ENCODE measurements around the gene DNAJC12.

DNAJC12 gene

GRCh38 chr10:67858971-67859370 is 21.0 kb upstream of the DNAJC12 start:
- no peak for TF ChIP-seq CTCF (IDR thresholded peaks at IDR 0.05; ENCODE audit: control extremely low read depth, extremely low read depth, low read depth, missing control alignments)
- CTCF ChIA-PET, result interaction anchor here (1.9 to 10.3 kb wide), 2 partner anchors 295 to 444 kb away, joined by 7 to 202 read pairs; no protein-coding TSS in a partner anchor
- POLR2A ChIA-PET, result no interaction called here
- DNase-seq (ENCODE audit: extremely low spot score), result no peak

- CTCF ChIA-PET, result interaction anchor here (4.0 to 10.3 kb wide), 2 partner anchors 300 to 360 kb away, joined by 25 to 202 read pairs; no protein-coding TSS in a partner anchor
- POLR2A ChIA-PET, result no interaction called here
- TF ChIP-seq CTCF (IDR thresholded peaks at IDR 0.05; ENCODE audit: control extremely low read depth, extremely low read depth, low read depth, missing control alignments), result no peak
Observed at GRCh38 chr10:67853512-67853911, 15.5 kb upstream of the DNAJC12 start.

DNA sequence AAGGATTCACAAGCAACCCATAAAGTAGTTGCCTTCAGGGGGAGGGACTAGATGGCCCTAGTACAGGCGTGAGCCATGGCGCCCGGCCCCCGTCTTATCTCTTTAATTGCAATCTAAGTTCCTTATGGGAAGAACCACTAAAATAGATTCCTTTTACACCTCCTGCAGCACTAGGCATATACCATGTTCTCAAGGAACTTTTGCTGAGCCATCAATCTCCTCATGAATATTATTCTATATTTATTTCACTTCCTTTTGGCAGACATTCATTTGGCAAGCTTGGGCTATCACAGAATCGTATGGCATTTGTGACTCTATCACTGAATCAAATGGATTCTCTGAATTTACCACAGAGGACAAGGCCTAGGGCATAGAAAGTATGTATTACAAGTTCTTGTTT is 14.8 kb upstream of the DNAJC12 start:
- TF ChIP-seq CTCF (IDR thresholded peaks at IDR 0.05; ENCODE audit: control extremely low read depth, extremely low read depth, low read depth, missing control alignments), result no peak
- POLR2A ChIA-PET, result no interaction called here
- DNase-seq (ENCODE audit: extremely low spot score), result no peak
- CTCF ChIA-PET, result interaction anchor here (1.5 to 10.3 kb wide), 2 partner anchors 301 to 303 kb away, joined by 6 to 202 read pairs; no protein-coding TSS in a partner anchor

More at GRCh38 chr10:67853512-67853911, 15.5 kb upstream of the DNAJC12 start:
- no peak for DNase-seq (ENCODE audit: extremely low spot score)

DNA sequence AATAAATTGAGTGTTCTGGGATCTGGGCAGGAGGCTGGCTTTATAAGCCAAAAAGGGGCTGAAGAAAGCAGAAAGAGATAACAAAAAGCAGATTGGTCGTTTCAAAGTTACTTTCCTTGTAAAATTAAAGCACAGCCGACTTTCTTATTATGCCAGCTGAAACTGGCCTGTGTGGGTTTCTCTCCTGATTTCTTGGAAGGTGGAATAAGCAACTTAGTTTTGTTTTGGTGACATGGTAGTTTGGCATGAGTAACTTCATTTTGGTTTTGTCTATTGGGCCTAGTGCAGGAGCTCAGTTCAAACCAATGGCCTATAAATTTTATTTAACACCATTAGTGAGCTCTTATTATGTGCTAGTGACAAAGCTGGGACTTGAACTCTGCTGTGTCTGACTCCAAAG is 13.2 kb upstream of the DNAJC12 start:
- DNase-seq (ENCODE audit: extremely low spot score), result no peak
- ChIA-PET CTCF (interaction anchor here (1.5 to 2.5 kb wide), 6 partner anchors 63 to 451 kb away, joined by 4 to 11 read pairs (median 6); no protein-coding TSS in a partner anchor), POLR2A (no interaction called here)
- no peak for TF ChIP-seq CTCF (IDR thresholded peaks at IDR 0.05; ENCODE audit: control extremely low read depth, extremely low read depth, low read depth, missing control alignments)

DNA sequence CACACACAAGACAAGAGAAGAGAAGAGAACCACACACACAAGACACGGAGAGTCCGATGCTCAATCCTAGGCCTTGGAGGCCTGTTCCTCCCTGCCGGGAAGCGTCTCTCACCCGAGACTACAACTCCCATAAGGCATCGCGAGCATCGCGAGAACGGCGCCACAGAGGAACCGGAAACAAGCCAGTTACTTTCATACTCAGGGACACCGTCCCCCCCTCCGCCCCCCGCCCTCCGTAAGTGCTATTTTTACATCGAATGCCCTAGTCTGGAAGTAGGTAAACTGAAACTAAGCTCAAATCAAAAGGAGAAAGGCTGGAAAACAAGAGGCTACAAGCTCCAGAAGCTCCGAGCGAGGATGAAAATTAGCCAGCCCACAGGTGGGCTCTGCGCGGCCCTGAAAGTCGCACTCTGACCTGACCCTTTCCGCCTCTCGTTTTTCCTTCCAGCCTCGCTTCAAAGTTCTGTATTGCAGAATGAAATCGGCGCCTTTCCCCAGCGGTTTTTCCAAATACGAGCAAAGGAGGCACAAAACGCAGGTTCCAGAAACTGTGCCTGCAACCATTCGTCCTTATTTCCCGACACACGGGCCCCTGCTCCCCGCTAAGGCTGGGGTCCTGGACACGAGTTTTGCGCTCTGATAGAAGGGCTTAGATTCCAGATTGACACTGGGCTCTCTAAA is 11.5 kb upstream of the DNAJC12 start:
- CTCF ChIA-PET, result interaction anchor here (0.9 to 2.5 kb wide), 6 partner anchors 15 to 453 kb away, joined by 3 to 11 read pairs (median 6); no protein-coding TSS in a partner anchor
- TF ChIP-seq CTCF (IDR thresholded peaks at IDR 0.05; ENCODE audit: control extremely low read depth, extremely low read depth, low read depth, missing control alignments), result no peak
- DNase-seq (ENCODE audit: extremely low spot score), result peak; percentile 92
- POLR2A ChIA-PET, result interaction anchor here (0.6 kb wide), 2 partner anchors 13 to 197 kb away, joined by 3 to 5 read pairs; no protein-coding TSS in a partner anchor

GRCh38 chr10:67843284-67843683 is 5.3 kb upstream of the DNAJC12 start:
- ChIA-PET CTCF (interaction anchor here (5.2 kb wide), 1 partner anchor 12 kb away, joined by 25 read pairs; no protein-coding TSS in a partner anchor), POLR2A (no interaction called here)
- no peak for DNase-seq (ENCODE audit: extremely low spot score)
- TF ChIP-seq CTCF (IDR thresholded peaks at IDR 0.05; ENCODE audit: control extremely low read depth, extremely low read depth, low read depth, missing control alignments), result no peak
